Measurements from ENCODE around the gene PACRG. TPM values are rescaled to one million over a fixed set of nuclear protein-coding genes. Genes with fewer than 3 reads are reported as not detected.

Gene PACRG
- total RNA-seq, 2 donors from 2014 or later: 0.14 to 3.9 TPM

- intact Hi-C loops (cut with DNase I): no loop called here
- DNase-seq (ENCODE audit: low spot score): no peak
Observed at GRCh38 chr6:163038317-163038716, 310.5 kb downstream of the PACRG start.

- intact Hi-C loops (cut with DNase I): no loop called here
Observed at GRCh38 chr6:163048345-163048744, 320.6 kb downstream of the PACRG start.

GRCh38 chr6:163053667-163054344 is 326.0 kb downstream of the PACRG start:
- DNase-seq (ENCODE audit: low spot score): no peak
- intact Hi-C loops (cut with DNase I): no loop called here

More at GRCh38 chr6:163048345-163048744, 320.6 kb downstream of the PACRG start:
- DNase-seq (ENCODE audit: low spot score): no peak

GRCh38 chr6:163054641-163055040 is 326.9 kb downstream of the PACRG start:
- intact Hi-C loops (cut with DNase I): no loop called here
- no peak for DNase-seq (ENCODE audit: low spot score)

GRCh38 chr6:163057260-163057659 is 329.5 kb downstream of the PACRG start:
- no peak for DNase-seq (ENCODE audit: low spot score)
- intact Hi-C loops (cut with DNase I): no loop called here

GRCh38 chr6:163062790-163063189 is 335.0 kb downstream of the PACRG start:
- no peak for DNase-seq (ENCODE audit: low spot score)
- intact Hi-C loops (cut with DNase I): no loop called here

GRCh38 chr6:163063561-163063960 is 335.8 kb downstream of the PACRG start:
- intact Hi-C loops (cut with DNase I): no loop called here
- no peak for DNase-seq (ENCODE audit: low spot score)

- no peak for DNase-seq (ENCODE audit: low spot score)
- intact Hi-C loops (cut with DNase I): no loop called here
Observed at GRCh38 chr6:163064397-163064796, 336.6 kb downstream of the PACRG start.

- intact Hi-C loops (cut with DNase I): no loop called here
- DNase-seq (ENCODE audit: low spot score): no peak
Observed at GRCh38 chr6:163066200-163066599, 338.4 kb downstream of the PACRG start.

GRCh38 chr6:163077134-163077533 is 349.4 kb downstream of the PACRG start:
- intact Hi-C loops (cut with DNase I): no loop called here
- DNase-seq (ENCODE audit: low spot score): no peak

- no peak for DNase-seq (ENCODE audit: low spot score)
- intact Hi-C loops (cut with DNase I): no loop called here
Observed at GRCh38 chr6:163078712-163079111, 350.9 kb downstream of the PACRG start.

- DNase-seq (ENCODE audit: low spot score): no peak
- intact Hi-C loops (cut with DNase I): no loop called here
Observed at GRCh38 chr6:163080228-163080627, 352.5 kb downstream of the PACRG start.

GRCh38 chr6:163083141-163083540 is 355.4 kb downstream of the PACRG start:
- no peak for DNase-seq (ENCODE audit: low spot score)
- intact Hi-C loops (cut with DNase I): no loop called here

GRCh38 chr6:163085426-163085825 is 357.7 kb downstream of the PACRG start:
- intact Hi-C loops (cut with DNase I): no loop called here
- DNase-seq (ENCODE audit: low spot score): no peak

GRCh38 chr6:163085861-163086623 is 358.3 kb downstream of the PACRG start:
- DNase-seq (ENCODE audit: low spot score): no peak
- intact Hi-C loops (cut with DNase I): no loop called here

GRCh38 chr6:163086624-163086920 is 358.8 kb downstream of the PACRG start:
- DNase-seq (ENCODE audit: low spot score): no peak
- intact Hi-C loops (cut with DNase I): no loop called here

- intact Hi-C loops (cut with DNase I): no loop called here
- no peak for DNase-seq (ENCODE audit: low spot score)
Observed at GRCh38 chr6:163087981-163088380, 360.2 kb downstream of the PACRG start.

- intact Hi-C loops (cut with DNase I): no loop called here
- no peak for DNase-seq (ENCODE audit: low spot score)
Observed at GRCh38 chr6:163092876-163093275, 365.1 kb downstream of the PACRG start.

GRCh38 chr6:163094881-163095280 is 367.1 kb downstream of the PACRG start:
- no peak for DNase-seq (ENCODE audit: low spot score)
- intact Hi-C loops (cut with DNase I): no loop called here

GRCh38 chr6:163095401-163095800 is 367.6 kb downstream of the PACRG start:
- DNase-seq (ENCODE audit: low spot score): no peak
- intact Hi-C loops (cut with DNase I): no loop called here

GRCh38 chr6:163098827-163099479 is 371.2 kb downstream of the PACRG start:
- no peak for DNase-seq (ENCODE audit: low spot score)
- intact Hi-C loops (cut with DNase I): no loop called here

All from posterior vena cava (tissue), 2 donors.